ENCODE measurements around the gene GFAP. TPM values are rescaled to one million over a fixed set of nuclear protein-coding genes. Genes with fewer than 3 reads are reported as not detected.

GFAP gene
- total RNA-seq, 1 donor from 2014 or later, result not detected

DNA sequence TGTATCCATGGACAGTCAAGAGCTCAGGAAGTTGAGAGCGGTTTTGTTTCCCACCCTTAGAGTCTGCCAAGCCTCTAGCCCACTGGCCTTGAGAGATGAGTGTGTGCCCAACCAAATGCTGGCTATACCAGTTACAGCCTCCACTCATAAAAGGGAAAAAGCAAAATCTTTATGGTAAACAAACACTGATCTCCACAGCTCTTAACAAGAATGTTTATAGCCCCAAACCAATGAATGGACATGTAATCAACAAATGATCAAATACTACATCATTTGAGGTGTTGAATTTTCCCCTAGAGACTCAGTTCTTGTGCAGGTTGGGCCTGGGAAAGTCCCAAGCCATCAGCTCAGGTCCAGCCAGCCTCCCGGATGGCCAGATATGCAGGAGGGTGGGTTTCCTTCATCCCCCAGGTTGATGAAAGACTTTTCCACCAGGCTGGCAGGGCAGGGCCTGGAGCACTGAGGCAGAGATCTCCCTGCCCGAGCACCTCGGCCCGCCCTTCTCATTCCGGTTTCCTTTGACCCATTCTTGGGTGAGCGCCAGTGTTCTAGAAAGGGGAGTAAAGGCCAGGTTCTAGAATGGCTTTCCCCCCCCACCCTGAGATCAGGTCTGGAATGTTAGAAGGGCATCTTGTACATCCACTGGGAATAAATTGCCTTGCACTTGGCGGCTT is 12.2 kb downstream of the GFAP start:
- DNase-seq (ENCODE audit: extremely low read depth, low read depth, low spot score), result no peak

DNA sequence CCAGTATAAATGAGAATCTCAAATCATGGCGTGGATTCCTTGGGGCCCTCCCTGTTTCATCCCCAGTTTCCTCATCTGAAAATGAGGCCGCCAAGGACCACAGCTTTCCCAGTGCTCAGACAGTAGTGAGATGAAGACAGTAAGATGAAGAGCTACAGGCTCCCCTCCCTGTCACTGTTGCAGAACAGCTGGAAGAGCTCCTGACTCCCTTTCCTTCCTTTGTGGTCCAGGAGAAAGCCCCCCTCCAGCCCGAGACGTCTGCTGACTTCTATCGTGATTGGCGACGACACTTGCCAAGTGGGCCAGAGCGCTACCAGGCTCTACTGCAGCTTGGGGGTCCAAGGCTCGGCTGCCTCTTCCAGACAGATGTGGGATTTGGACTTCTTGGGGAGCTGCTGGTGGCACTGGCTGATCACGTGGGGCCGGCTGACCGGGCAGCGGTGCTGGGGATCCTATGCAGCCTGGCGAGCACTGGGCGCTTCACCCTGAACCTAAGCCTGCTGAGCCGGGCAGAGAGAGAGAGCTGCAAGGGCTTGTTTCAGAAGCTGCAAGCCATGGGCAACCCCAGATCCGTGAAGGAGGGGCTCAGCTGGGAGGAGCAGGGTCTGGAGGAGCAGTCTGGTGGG is 13.1 kb downstream of the GFAP start:
- DNase-seq (ENCODE audit: extremely low read depth, low read depth, low spot score), result no peak

GRCh38 chr17:44901411-44901921 is 13.8 kb downstream of the GFAP start:
- no peak for DNase-seq (ENCODE audit: extremely low read depth, low read depth, low spot score)

DNA sequence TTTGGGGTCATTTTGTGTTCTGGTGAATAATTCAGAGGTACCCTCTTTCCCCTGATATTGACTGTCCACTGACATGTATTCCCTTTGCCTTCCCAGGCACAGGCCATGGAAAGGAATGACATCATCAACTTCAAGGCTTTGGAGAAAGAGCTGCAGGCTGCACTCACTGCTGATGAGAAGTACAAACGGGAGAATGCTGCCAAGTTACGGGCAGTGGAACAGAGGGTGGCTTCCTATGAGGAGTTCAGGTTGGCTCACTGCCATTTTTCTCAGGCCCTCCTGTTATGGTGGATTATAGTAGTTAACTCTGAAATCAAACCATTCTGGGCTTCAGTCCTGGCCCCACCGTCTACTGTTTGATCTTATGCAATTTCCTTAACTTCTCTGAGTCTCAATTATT is 14.4 kb downstream of the GFAP start:
- peak; percentile 86 for DNase-seq (ENCODE audit: extremely low read depth, low read depth, low spot score)

GRCh38 chr17:44899074-44899782 is 16.1 kb downstream of the GFAP start, which contains the start of gene EFTUD2:
Gene EFTUD2, minus strand, starts transcription at chr17:44899445. Its CDS starts 4,924 bp downstream, at chr17:44894521.
- no peak for DNase-seq (ENCODE audit: extremely low read depth, low read depth, low spot score)

DNA sequence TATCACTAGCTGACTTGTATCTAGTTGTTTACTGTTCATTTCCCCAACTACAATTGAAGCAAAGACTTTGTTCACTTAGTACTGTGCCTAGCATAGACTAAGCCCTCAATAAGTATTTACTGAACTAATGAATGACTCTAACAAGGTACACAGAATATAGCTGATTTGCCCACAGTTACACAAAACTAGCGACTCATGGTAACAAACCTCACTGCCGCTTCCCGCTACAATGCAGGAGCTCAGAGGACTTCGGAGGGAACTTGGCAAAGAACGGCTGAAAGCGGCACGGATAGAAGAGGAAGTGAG is 16.6 kb downstream of the GFAP start:
- no peak for DNase-seq (ENCODE audit: extremely low read depth, low read depth, low spot score)

DNA sequence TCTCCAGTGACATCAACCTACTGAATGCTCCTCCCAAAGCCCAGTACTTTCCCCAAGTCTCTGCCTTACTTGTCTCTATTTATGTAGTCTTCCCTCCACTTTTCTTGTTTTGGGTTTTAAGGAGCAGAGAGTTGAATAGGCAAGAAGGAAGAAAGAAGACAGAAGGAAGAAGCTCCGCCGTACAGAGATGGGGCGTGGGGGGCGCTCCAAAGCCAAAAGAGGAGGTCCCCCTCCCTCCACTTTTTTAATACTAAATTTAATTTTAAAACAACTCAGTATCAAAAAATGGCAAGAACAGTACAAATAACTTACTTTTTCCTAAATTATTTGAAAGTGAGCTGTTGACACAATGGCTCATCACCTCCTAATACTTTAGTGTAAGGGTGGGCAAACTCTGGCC is 20.7 kb downstream of the GFAP start:
- no peak for DNase-seq (ENCODE audit: extremely low read depth, low read depth, low spot score)

- no peak for DNase-seq (ENCODE audit: extremely low read depth, low read depth, low spot score)
Observed at GRCh38 chr17:44892250-44892649, 23.1 kb downstream of the GFAP start.

DNA sequence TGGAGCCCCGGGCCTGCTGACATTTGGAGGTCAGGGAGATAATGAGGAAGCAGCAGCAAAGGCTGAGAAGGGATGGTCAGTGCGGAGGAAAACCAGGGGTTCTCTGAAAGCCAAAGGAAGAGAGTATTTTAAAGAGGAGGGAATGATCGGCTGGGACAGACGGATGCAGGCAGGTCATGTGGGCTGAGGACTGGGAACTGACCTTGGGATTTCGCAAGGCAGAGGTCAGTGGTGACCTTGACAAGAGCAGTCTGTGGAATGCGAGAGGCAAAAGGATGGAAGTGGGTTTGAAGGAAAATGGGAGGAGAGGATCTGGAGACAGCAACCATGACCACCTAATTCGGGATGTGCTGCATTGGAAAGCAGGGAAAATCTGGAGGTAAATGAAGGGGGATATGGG is 26.3 kb downstream of the GFAP start:
- no peak for DNase-seq (ENCODE audit: extremely low read depth, low read depth, low spot score)

- DNase-seq (ENCODE audit: extremely low read depth, low read depth, low spot score), result no peak
Observed at GRCh38 chr17:44887971-44888954, 27.0 kb downstream of the GFAP start.

DNA sequence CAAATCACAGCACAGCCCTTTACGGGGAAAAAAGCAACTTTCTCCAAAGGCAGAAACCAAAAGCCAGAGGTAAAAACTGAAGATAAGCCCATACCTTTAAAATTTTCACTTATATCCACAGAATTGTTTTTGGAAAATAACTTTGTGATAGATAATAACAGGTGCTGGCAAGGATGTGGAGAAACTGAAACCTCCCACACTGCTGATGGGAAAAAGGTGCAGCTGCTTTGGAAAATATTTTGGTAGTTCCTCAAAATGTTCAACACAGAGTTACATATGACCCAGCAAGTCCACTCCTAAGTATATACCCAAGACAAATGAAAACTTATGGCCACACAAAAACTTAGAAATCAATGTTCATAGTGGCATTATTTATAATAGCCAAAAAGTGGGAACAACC is 28.3 kb downstream of the GFAP start:
- DNase-seq (ENCODE audit: extremely low read depth, low read depth, low spot score), result no peak

GRCh38 chr17:44884941-44885340 is 30.4 kb downstream of the GFAP start:
- DNase-seq (ENCODE audit: extremely low read depth, low read depth, low spot score), result no peak

- DNase-seq (ENCODE audit: extremely low read depth, low read depth, low spot score), result no peak
Observed at GRCh38 chr17:44881145-44881544, 34.2 kb downstream of the GFAP start.

GRCh38 chr17:44880062-44880461 is 35.2 kb downstream of the GFAP start:
- DNase-seq (ENCODE audit: extremely low read depth, low read depth, low spot score), result no peak

GRCh38 chr17:44879376-44879775 is 35.9 kb downstream of the GFAP start:
- no peak for DNase-seq (ENCODE audit: extremely low read depth, low read depth, low spot score)

- no peak for DNase-seq (ENCODE audit: extremely low read depth, low read depth, low spot score)
Observed at GRCh38 chr17:44878627-44879221, 36.6 kb downstream of the GFAP start.

- DNase-seq (ENCODE audit: extremely low read depth, low read depth, low spot score), result no peak
Observed at GRCh38 chr17:44877121-44877520, 38.2 kb downstream of the GFAP start.

DNA sequence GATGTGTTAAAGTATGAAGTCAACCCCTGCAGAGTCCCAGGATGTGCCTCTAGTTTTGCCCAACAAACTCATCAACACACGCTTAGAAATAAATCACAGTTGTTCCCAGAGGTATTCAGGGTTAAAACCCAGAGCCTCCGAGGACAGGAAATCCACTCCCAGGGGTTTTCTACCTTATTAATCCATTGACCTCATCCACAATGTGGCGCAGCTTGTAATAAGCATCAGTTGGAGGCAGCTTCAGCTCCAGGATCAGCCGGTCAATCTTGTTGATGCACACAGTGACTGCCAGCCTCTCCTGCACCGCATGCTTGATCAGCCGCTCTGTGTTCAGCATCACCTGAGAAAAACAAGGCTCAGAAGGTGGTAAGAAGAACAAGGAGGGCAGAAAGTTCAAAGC is 39.5 kb downstream of the GFAP start:
- DNase-seq (ENCODE audit: extremely low read depth, low read depth, low spot score), result no peak

GRCh38 chr17:44872131-44872768 is 43.0 kb downstream of the GFAP start:
- no peak for DNase-seq (ENCODE audit: extremely low read depth, low read depth, low spot score)

GRCh38 chr17:44871556-44871955 is 43.7 kb downstream of the GFAP start:
- DNase-seq (ENCODE audit: extremely low read depth, low read depth, low spot score), result no peak
